ENCODE data around the gene POGLUT2.

DNA sequence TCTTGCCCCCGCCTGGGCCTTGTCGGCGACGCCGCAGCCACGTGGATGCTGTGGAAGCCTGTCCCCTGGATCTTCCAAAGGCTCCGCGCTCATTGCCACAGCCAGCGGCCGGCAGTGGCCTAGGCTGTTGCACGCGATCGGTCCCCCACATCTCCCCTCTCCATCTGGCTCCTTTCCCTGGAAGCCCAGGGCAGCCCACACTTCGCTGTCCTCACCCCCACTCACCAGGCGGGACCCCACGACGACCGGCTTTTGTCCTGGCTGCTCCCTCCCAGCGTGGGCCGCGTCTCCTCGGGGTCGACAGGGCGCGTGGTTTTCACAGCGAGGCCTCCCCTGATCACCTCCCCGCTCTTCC, 24.6 kb downstream of the POGLUT2 start:
- TF ChIP-seq, protein P1, sequence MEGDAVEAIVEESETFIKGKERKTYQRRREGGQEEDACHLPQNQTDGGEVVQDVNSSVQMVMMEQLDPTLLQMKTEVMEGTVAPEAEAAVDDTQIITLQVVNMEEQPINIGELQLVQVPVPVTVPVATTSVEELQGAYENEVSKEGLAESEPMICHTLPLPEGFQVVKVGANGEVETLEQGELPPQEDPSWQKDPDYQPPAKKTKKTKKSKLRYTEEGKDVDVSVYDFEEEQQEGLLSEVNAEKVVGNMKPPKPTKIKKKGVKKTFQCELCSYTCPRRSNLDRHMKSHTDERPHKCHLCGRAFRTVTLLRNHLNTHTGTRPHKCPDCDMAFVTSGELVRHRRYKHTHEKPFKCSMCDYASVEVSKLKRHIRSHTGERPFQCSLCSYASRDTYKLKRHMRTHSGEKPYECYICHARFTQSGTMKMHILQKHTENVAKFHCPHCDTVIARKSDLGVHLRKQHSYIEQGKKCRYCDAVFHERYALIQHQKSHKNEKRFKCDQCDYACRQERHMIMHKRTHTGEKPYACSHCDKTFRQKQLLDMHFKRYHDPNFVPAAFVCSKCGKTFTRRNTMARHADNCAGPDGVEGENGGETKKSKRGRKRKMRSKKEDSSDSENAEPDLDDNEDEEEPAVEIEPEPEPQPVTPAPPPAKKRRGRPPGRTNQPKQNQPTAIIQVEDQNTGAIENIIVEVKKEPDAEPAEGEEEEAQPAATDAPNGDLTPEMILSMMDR (IDR thresholded peaks at IDR 0.05; ENCODE audit: insufficient read depth, low read depth, low read length) = no peak
- no peak for TF ChIP-seq EZH2 (IDR thresholded peaks at IDR 0.05; ENCODE audit: insufficient read depth, low read length)
